ENCODE data around the gene RUNX2. TPM values are rescaled to one million over a fixed set of nuclear protein-coding genes. Genes with fewer than 3 reads are reported as not detected.

RUNX2 gene
- total and polyA plus RNA-seq, 4 donors, result 0.09 to 1.5 (median 0.75) TPM

- no peak overlapping the region for H3K4me3 ChIP-seq (ENCODE audit: low read depth in 1 of 3, low read length in 3 of 3)
- H3K9ac ChIP-seq (ENCODE audit: low read depth in 1 of 2, low read length in 2 of 2), result peak overlapping the region in 1 of 2 donors; percentile 16
- no peak for TF ChIP-seq CTCF (IDR thresholded peaks at IDR 0.05; ENCODE audit: low read depth, low read length, missing input control)
- peak in 1 of 2 donors; percentile 58 for TF ChIP-seq EGR1 (IDR thresholded peaks at IDR 0.05; ENCODE audit: low read depth in 2 of 2)
- peak; percentile 81 for TF ChIP-seq YY1 (IDR thresholded peaks at IDR 0.05)
- TF ChIP-seq NR2F2 (IDR thresholded peaks at IDR 0.05), result peak; percentile 70
- TF ChIP-seq ATF3 (IDR thresholded peaks at IDR 0.05), result peak; percentile 93
- peak; percentile 70 for TF ChIP-seq SP1 (IDR thresholded peaks at IDR 0.05)
- peak; percentile 33 to 51 for TF ChIP-seq HNF4A (conservative IDR thresholded peaks at IDR 0.05)
- peak; percentile 10 to 72 for TF ChIP-seq RXRA (IDR thresholded peaks at IDR 0.05)
- no peak for TF ChIP-seq TAF1 (conservative IDR thresholded peaks at IDR 0.05)
- peak; percentile 52 for TF ChIP-seq ZBTB33 (IDR thresholded peaks at IDR 0.05)
- peak; percentile 23 for TF ChIP-seq HNF4G (IDR thresholded peaks at IDR 0.05)
- peak; percentile 40 to 60 for TF ChIP-seq RAD21 (IDR thresholded peaks at IDR 0.05)
- TF ChIP-seq MAX (IDR thresholded peaks at IDR 0.05), result peak; percentile 98
- peak; percentile 96 for TF ChIP-seq FOXA1 (IDR thresholded peaks at IDR 0.05)
- TF ChIP-seq FOXA2 (IDR thresholded peaks at IDR 0.05), result peak; percentile 96
- TF ChIP-seq GABPA (IDR thresholded peaks at IDR 0.05 in 1 of 2, conservative IDR thresholded peaks at IDR 0.05 in 1 of 2), result peak in 1 of 2 donors; percentile 72
- peak; percentile 94 to 96 for TF ChIP-seq JUND (IDR thresholded peaks at IDR 0.05)
- peak; percentile 47 for TF ChIP-seq REST (IDR thresholded peaks at IDR 0.05)
- H3K27me3 ChIP-seq (ENCODE audit: control insufficient read depth in 4 of 4, insufficient read depth in 4 of 4, low read length in 3 of 4), result no peaks in the 10 kb centered on the region
- WGBS, result 15% methylated on average over 9 of the region's 9 CpGs
- H3K36me3 ChIP-seq (ENCODE audit: control insufficient read depth in 4 of 4, insufficient read depth in 3 of 4, low read depth in 1 of 4, low read length in 3 of 4), result no peaks in the 10 kb centered on the region
- H3K4me1 ChIP-seq (ENCODE audit: control insufficient read depth in 4 of 4, insufficient read depth in 4 of 4, low read length in 3 of 4), result peaks cover 2 to 9% (median 6%) of the 10 kb centered on the region in 4 donors
- DNase-seq (ENCODE audit: low spot score), result peak; percentile 47
- H3K9me3 ChIP-seq (ENCODE audit: control insufficient read depth in 4 of 4, low read length in 3 of 4), result no peaks in the 10 kb centered on the region
- peak overlapping the region; percentile 47 to 57 for H3K27ac ChIP-seq (ENCODE audit: low read depth in 1 of 2, low read length in 2 of 2)
These were observed 117.8 kb downstream of the RUNX2 start for GRCh38 chr6:45445749-45446549.

All from liver (tissue), 9 donors.